Measurements from ENCODE around the gene SEC24D. TPM values are rescaled to one million over a fixed set of nuclear protein-coding genes. Genes with fewer than 3 reads are reported as not detected.

The SEC24D gene
- total and polyA plus RNA-seq, 2 experiments from 2014 or later: 37.6 to 94.8 TPM

- Histone ChIP-seq H3K27me3 (ENCODE audit: insufficient read depth) (no peaks in the 10 kb centered on the region), H3F3A (replicated peaks; ENCODE audit: low read depth) (no peaks in the 10 kb centered on the region), H3K4me1 (ENCODE audit: insufficient read depth) (peaks cover 10% of the 10 kb centered on the region), H4K20me1 (replicated peaks; ENCODE audit: insufficient read depth) (no peaks in the 10 kb centered on the region), H2AFZ (no peak overlapping the region), H3K27ac (ENCODE audit: low read depth) (0 out of 2 replicates have a peak overlapping the region, but pooled peaks have one; percentile 28), H3K4me2 (no peak overlapping the region), H3K4me3 (no peak overlapping the region), H3K9me2 (ENCODE audit: insufficient read depth) (no peaks in the 10 kb centered on the region), H3K36me3 (ENCODE audit: insufficient read depth) (0 out of 2 replicates have a peak, but pooled peaks cover 4% of the 10 kb centered on the region), H3K79me2 (replicated peaks; ENCODE audit: insufficient read depth) (no peaks in the 10 kb centered on the region)
- no peak overlapping the region for H3K4me3 Mint-ChIP-seq
- TF ChIP-seq ETS1 (IDR thresholded peaks at IDR 0.05): no peak
- TF ChIP-seq CTCF (conservative IDR thresholded peaks at IDR 0.05; ENCODE audit: low read depth in 2 of 2): no peak
- no peak for TF ChIP-seq NANOG (IDR thresholded peaks at IDR 0.05; ENCODE audit: borderline replicate concordance)
- TF ChIP-seq REST (IDR thresholded peaks at IDR 0.05; ENCODE audit: unreplicated experiment): no peak
- TF ChIP-seq ZNF462 (CRISPR knock-in tag; IDR thresholded peaks at IDR 0.05): no peak
- no peak for TF ChIP-seq ZNF331 (CRISPR knock-in tag; IDR thresholded peaks at IDR 0.05; ENCODE audit: low read depth)
- TF ChIP-seq ZNF114 (CRISPR knock-in tag; IDR thresholded peaks at IDR 0.05): no peak
- TF ChIP-seq CREB1 (CRISPR knock-in tag; IDR thresholded peaks at IDR 0.05; ENCODE audit: low read depth): no peak
- TF ChIP-seq JUNB (IDR thresholded peaks at IDR 0.05; ENCODE audit: unreplicated experiment): no peak
- TF ChIP-seq EZH2phosphoT487 (IDR thresholded peaks at IDR 0.05; ENCODE audit: unreplicated experiment): no peak
- TF ChIP-seq EZH2 (IDR thresholded peaks at IDR 0.05; ENCODE audit: low read depth, unreplicated experiment): no peak
- DNase-seq (ENCODE audit: low spot score) (no peak), ATAC-seq (no peak)
- H3K36me3 Mint-ChIP-seq (ENCODE audit: low read depth): no peaks in the 10 kb centered on the region
- H3K4me1 Mint-ChIP-seq: peaks cover 20% of the 10 kb centered on the region; the same call in 2 of the 3 replicates
- no peak overlapping the region for H3K27ac Mint-ChIP-seq
- no peaks in the 10 kb centered on the region for H3K9me3 Mint-ChIP-seq
- H3K27me3 Mint-ChIP-seq (ENCODE audit: insufficient read depth, low read depth, poor library complexity): no peaks in the 10 kb centered on the region
These were observed 77.6 kb downstream of the SEC24D start for GRCh38 chr4:118758293-118758692.
